Skin epidermis (tissue), 12 donors: ENCODE results near the gene VGLL4.

Experiments used
- H3K27ac ChIP-seq, 21 experiments: fragments of 200-600 bp; sonication (generic) in 11 of 21; one replicate each; pipeline ENCODE4 v1.5.0; 2020; ENCODE audit warnings: mild to moderate bottlenecking in 3 of 21, inconsistent platforms in 2 of 21, moderate library complexity in 2 of 21
- H3K4me3 ChIP-seq, 7 experiments: fragments of 200-600 bp; sonication (generic) in 2 of 7; one replicate each; pipeline ENCODE4 v1.5.0; 2020; ENCODE audit warnings: inconsistent platforms in 2 of 7, mild to moderate bottlenecking in 2 of 7, moderate library complexity in 1 of 7

Gene VGLL4

GRCh38 chr3:11593318-11594034, 50.2 kb downstream of the VGLL4 start:
- peak overlapping the region in 7 of 21 experiments; percentile 4 to 77 (median 39) for H3K27ac ChIP-seq
- no peak overlapping the region for H3K4me3 ChIP-seq

- H3K27ac ChIP-seq: peak overlapping the region in 15 of 21 experiments; percentile 13 to 82 (median 63)
- H3K4me3 ChIP-seq: no peak overlapping the region
These were observed 51.0 kb downstream of the VGLL4 start for GRCh38 chr3:11592445-11593298.

- no peak overlapping the region for H3K4me3 ChIP-seq
- peak overlapping the region in 19 of 21 experiments; percentile 13 to 82 (median 59) for H3K27ac ChIP-seq
These were observed 52.1 kb downstream of the VGLL4 start for GRCh38 chr3:11591391-11592282.

GRCh38 chr3:11591002-11591355, 52.7 kb downstream of the VGLL4 start:
- Histone ChIP-seq H3K4me3 (no peak overlapping the region), H3K27ac (peak overlapping the region in 18 of 21 experiments; percentile 13 to 82 (median 61))

GRCh38 chr3:11589706-11590105, 54.0 kb downstream of the VGLL4 start:
- H3K4me3 ChIP-seq: no peak overlapping the region
- H3K27ac ChIP-seq: peak overlapping the region in 3 of 21 experiments; percentile 40 to 72 (median 62)

GRCh38 chr3:11588755-11589154, 55.0 kb downstream of the VGLL4 start:
- H3K4me3 ChIP-seq: no peak overlapping the region
- peak overlapping the region in 7 of 21 experiments; percentile 4 to 62 (median 37) for H3K27ac ChIP-seq

GRCh38 chr3:11588338-11588737, 55.4 kb downstream of the VGLL4 start:
- Histone ChIP-seq H3K4me3 (no peak overlapping the region), H3K27ac (peak overlapping the region in 7 of 21 experiments; percentile 4 to 62 (median 37))

GRCh38 chr3:11587766-11588165, 55.9 kb downstream of the VGLL4 start:
- Histone ChIP-seq H3K4me3 (no peak overlapping the region), H3K27ac (peak overlapping the region in 7 of 21 experiments; percentile 14 to 62 (median 38))

GRCh38 chr3:11584570-11584969, 59.1 kb downstream of the VGLL4 start:
- Histone ChIP-seq H3K4me3 (no peak overlapping the region), H3K27ac (peak overlapping the region in 3 of 21 experiments; percentile 6 to 78 (median 51))

GRCh38 chr3:11583638-11584046, 60.1 kb downstream of the VGLL4 start:
- H3K4me3 ChIP-seq: no peak overlapping the region
- peak overlapping the region in 15 of 21 experiments; percentile 4 to 78 (median 51) for H3K27ac ChIP-seq

GRCh38 chr3:11583235-11583634, 60.5 kb downstream of the VGLL4 start:
- no peak overlapping the region for H3K4me3 ChIP-seq
- peak overlapping the region in 15 of 21 experiments; percentile 4 to 81 (median 58) for H3K27ac ChIP-seq

GRCh38 chr3:11582191-11582968, 61.3 kb downstream of the VGLL4 start:
- Histone ChIP-seq H3K4me3 (peak overlapping the region in 5 of 7 experiments; percentile 7 to 31 (median 11)), H3K27ac (peak overlapping the region in 18 of 21 experiments; percentile 42 to 81 (median 64))

- H3K27ac ChIP-seq: peak overlapping the region in 18 of 21 experiments; percentile 42 to 81 (median 64)
- peak overlapping the region in 5 of 7 experiments; percentile 7 to 31 (median 11) for H3K4me3 ChIP-seq
These were observed 62.2 kb downstream of the VGLL4 start for GRCh38 chr3:11581237-11582190.

GRCh38 chr3:11580645-11581044, 63.1 kb downstream of the VGLL4 start:
- H3K4me3 ChIP-seq: no peak overlapping the region
- H3K27ac ChIP-seq: peak overlapping the region in 5 of 21 experiments; percentile 53 to 74 (median 56)

- Histone ChIP-seq H3K4me3 (no peak overlapping the region), H3K27ac (no peak overlapping the region)
These were observed 65.5 kb downstream of the VGLL4 start for GRCh38 chr3:11578169-11578568.

- Histone ChIP-seq H3K27ac (peak overlapping the region in 12 of 21 experiments; percentile 2 to 65 (median 26)), H3K4me3 (no peak overlapping the region)
These were observed 67.3 kb downstream of the VGLL4 start for GRCh38 chr3:11576453-11576852.

- H3K4me3 ChIP-seq: no peak overlapping the region
- no peak overlapping the region for H3K27ac ChIP-seq
These were observed 68.0 kb downstream of the VGLL4 start for GRCh38 chr3:11575677-11576076.
